ENCODE data around the gene ARID1B. TPM values are rescaled to one million over a fixed set of nuclear protein-coding genes. Genes with fewer than 3 reads are reported as not detected.

The ARID1B gene
- total RNA-seq, 1 donor from 2014 or later, result 62.1 TPM

GRCh38 chr6:157065366-157065765 lies 288.2 kb downstream of the ARID1B start:
- Mint-ChIP-seq H3K4me3 (no peak overlapping the region), H3K27ac (no peak overlapping the region), H3K4me1 (peaks cover 46% of the 10 kb centered on the region), H3K36me3 (peaks cover 8% of the 10 kb centered on the region), H3K27me3 (ENCODE audit: insufficient read depth, low read depth) (no peaks in the 10 kb centered on the region), H3K9me3 (no peaks in the 10 kb centered on the region)
- Histone ChIP-seq H3K9ac (no peak overlapping the region), H2AFZ (replicated peaks) (no peak overlapping the region), H3K36me3 (no peaks in the 10 kb centered on the region), H3K79me2 (ENCODE audit: low read depth) (peaks cover 92% of the 10 kb centered on the region), H3K27me3 (no peaks in the 10 kb centered on the region), H3K9me3 (ENCODE audit: low read depth) (no peaks in the 10 kb centered on the region), H3F3A (ENCODE audit: low read depth) (no peaks in the 10 kb centered on the region), H3K27ac (no peak overlapping the region), H3K4me1 (peaks cover 40% of the 10 kb centered on the region), H3K4me2 (no peak overlapping the region), H3K4me3 (no peak overlapping the region), H4K20me1 (ENCODE audit: low read depth) (peaks cover 62% of the 10 kb centered on the region)
- no peak for DNase-seq (ENCODE audit: low spot score)
- TF ChIP-seq EZH2 (IDR thresholded peaks at IDR 0.05) (no peak), CTCF (IDR thresholded peaks at IDR 0.05) (no peak)

GRCh38 chr6:157066781-157067491 lies 289.8 kb downstream of the ARID1B start:
- Histone ChIP-seq H3K27ac (no peak overlapping the region), H3K27me3 (no peaks in the 10 kb centered on the region), H3K9ac (no peak overlapping the region), H3K4me3 (no peak overlapping the region), H3K4me1 (peaks cover 44% of the 10 kb centered on the region), H3F3A (ENCODE audit: low read depth) (peaks cover 9% of the 10 kb centered on the region), H2AFZ (replicated peaks) (no peak overlapping the region), H3K36me3 (no peaks in the 10 kb centered on the region), H3K79me2 (ENCODE audit: low read depth) (peaks cover 92% of the 10 kb centered on the region), H3K9me3 (ENCODE audit: low read depth) (no peaks in the 10 kb centered on the region), H4K20me1 (ENCODE audit: low read depth) (peaks cover 69% of the 10 kb centered on the region), H3K4me2 (no peak overlapping the region)
- no peak for TF ChIP-seq EZH2 (IDR thresholded peaks at IDR 0.05)
- TF ChIP-seq CTCF (IDR thresholded peaks at IDR 0.05), result no peak
- no peak for TF ChIP-seq EZH2phosphoT487 (IDR thresholded peaks at IDR 0.05)
- Mint-ChIP-seq H3K9me3 (no peaks in the 10 kb centered on the region), H3K4me3 (no peak overlapping the region), H3K4me1 (peaks cover 50% of the 10 kb centered on the region), H3K27me3 (ENCODE audit: insufficient read depth, low read depth) (no peaks in the 10 kb centered on the region), H3K27ac (no peak overlapping the region), H3K36me3 (peaks cover 8% of the 10 kb centered on the region)
- no peak for DNase-seq (ENCODE audit: low spot score)

GRCh38 chr6:157067507-157067906 lies 290.3 kb downstream of the ARID1B start:
- no peak overlapping the region for H3K4me2 ChIP-seq
- peaks cover 92% of the 10 kb centered on the region for H3K79me2 ChIP-seq (ENCODE audit: low read depth)
- peaks cover 66% of the 10 kb centered on the region for H4K20me1 ChIP-seq (ENCODE audit: low read depth)
- no peaks in the 10 kb centered on the region for H3K9me3 ChIP-seq (ENCODE audit: low read depth)
- H2AFZ ChIP-seq (replicated peaks), result no peak overlapping the region
- H3K27ac ChIP-seq, result no peak overlapping the region
- H3K27me3 Mint-ChIP-seq (ENCODE audit: insufficient read depth, low read depth), result no peaks in the 10 kb centered on the region
- H3K4me1 ChIP-seq, result peaks cover 49% of the 10 kb centered on the region
- no peak overlapping the region for H3K4me3 ChIP-seq
- no peaks in the 10 kb centered on the region for H3K36me3 ChIP-seq
- H3K27ac Mint-ChIP-seq, result no peak overlapping the region
- H3K4me1 Mint-ChIP-seq, result peaks cover 53% of the 10 kb centered on the region
- H3K4me3 Mint-ChIP-seq, result no peak overlapping the region
- no peaks in the 10 kb centered on the region for H3K9me3 Mint-ChIP-seq
- DNase-seq (ENCODE audit: low spot score), result no peak
- TF ChIP-seq CTCF (IDR thresholded peaks at IDR 0.05) (no peak), EZH2 (IDR thresholded peaks at IDR 0.05) (no peak), EZH2phosphoT487 (IDR thresholded peaks at IDR 0.05) (no peak)
- peaks cover 8% of the 10 kb centered on the region for H3K36me3 Mint-ChIP-seq
- H3F3A ChIP-seq (ENCODE audit: low read depth), result peaks cover 9% of the 10 kb centered on the region
- no peaks in the 10 kb centered on the region for H3K27me3 ChIP-seq
- no peak overlapping the region for H3K9ac ChIP-seq

Data from neural progenitor cell (in vitro differentiated cells).